HEK293 (cell line): ENCODE results near the gene HYDIN.

ENCODE experiments used
- CTCF ChIA-PET: fragments of 350-600 bp; formaldehyde crosslinking; extraction: SDS; loops from one replicate; lab custom pipeline; 2021; ENCODE audit warnings: antibody characterized with exemption; lab: Yijun Ruan, JAX
- POLR2A ChIA-PET: fragments of 300-600 bp; formaldehyde crosslinking; extraction: SDS; loops from one replicate; lab custom pipeline; 2020; ENCODE audit warnings: antibody characterized with exemption, inconsistent platforms; lab: Yijun Ruan, JAX
- H3K27ac ChIP-seq: fragments of 200-500 bp; sonication (Bioruptor generic); 2 replicates; pipeline ENCODE4 v1.5.1; 2014; ENCODE audit warnings: low read depth, low read length, control low read depth, inconsistent platforms; ENCODE audit errors: extremely low read depth
- H3K36me3 ChIP-seq, 2 experiments: fragments of 200-500 bp in 1 of 2; sonication (Bioruptor generic) in 1 of 2; 1 replicate in 1 of 2; 2 replicates in 1 of 2; pipeline ENCODE4 v1.5.1; 2014 to 2017; ENCODE audit warnings: inconsistent platforms in 2 of 2, low read length in 2 of 2; ENCODE audit not compliant: control insufficient read depth in 2 of 2, insufficient read depth in 1 of 2
- H3K4me1 ChIP-seq: fragments of 200-500 bp; sonication (Bioruptor generic); 2 replicates; pipeline ENCODE4 v1.5.1; 2014; ENCODE audit warnings: mild to moderate bottlenecking, low read length, inconsistent platforms; ENCODE audit not compliant: control insufficient read depth, insufficient read depth
- H3K4me3 ChIP-seq: 2 replicates; pipeline ENCODE4 v1.5.1; 2011; ENCODE audit warnings: low read depth, mild to moderate bottlenecking, control low read depth, low read length, moderate library complexity
- H3K9me3 ChIP-seq: fragments of 200-500 bp; sonication (Bioruptor generic); 2 replicates; pipeline ENCODE4 v1.5.1; 2014; ENCODE audit warnings: low read depth, low read length, inconsistent platforms; ENCODE audit not compliant: control insufficient read depth, insufficient read depth
- ATF2 ChIP-seq: fragments of 450-650 bp; formaldehyde crosslinking; IDR thresholded peaks from 2 replicates; pipeline ENCODE4 v1.5.1; 2016; ENCODE audit warnings: missing biosample characterization, missing genetic modification characterization, low read depth
- BCL11A ChIP-seq: fragments of 450-650 bp; formaldehyde crosslinking; IDR thresholded peaks from 2 replicates; pipeline ENCODE4 v1.5.1; 2016; ENCODE audit warnings: low read depth, missing biosample characterization, missing genetic modification characterization
- ELK4 ChIP-seq: IDR thresholded peaks from 2 replicates; pipeline ENCODE4 v1.6.1; 2011; ENCODE audit warnings: mild to moderate bottlenecking, low read depth, low read length, borderline replicate concordance
- KLF8 ChIP-seq: fragments of 450-650 bp; formaldehyde crosslinking; IDR thresholded peaks from 2 replicates; pipeline ENCODE4 v1.5.1; 2016; ENCODE audit warnings: missing biosample characterization, missing genetic modification characterization
- MZF1 ChIP-seq: fragments of 450-650 bp; formaldehyde crosslinking; IDR thresholded peaks from 2 replicates; pipeline ENCODE4 v1.5.1; 2017; ENCODE audit warnings: missing biosample characterization, missing genetic modification characterization, borderline replicate concordance
- YY2 ChIP-seq: fragments of 450-650 bp; formaldehyde crosslinking; IDR thresholded peaks from 2 replicates; pipeline ENCODE4 v1.5.1; 2016; ENCODE audit warnings: missing biosample characterization, missing genetic modification characterization
- ZNF10 ChIP-seq: fragments of 450-650 bp; formaldehyde crosslinking; IDR thresholded peaks from 2 replicates; pipeline ENCODE4 v1.5.1; 2017; ENCODE audit warnings: missing biosample characterization, missing genetic modification characterization
- ZNF175 ChIP-seq: fragments of 450-650 bp; formaldehyde crosslinking; IDR thresholded peaks from 2 replicates; pipeline ENCODE4 v1.5.1; 2016; ENCODE audit warnings: missing biosample characterization, missing genetic modification characterization
- ZNF19 ChIP-seq: fragments of 450-650 bp; formaldehyde crosslinking; IDR thresholded peaks from 2 replicates; pipeline ENCODE4; 2016; ENCODE audit warnings: missing biosample characterization, missing genetic modification characterization, low read depth
- ZNF26 ChIP-seq: fragments of 450-650 bp; formaldehyde crosslinking; IDR thresholded peaks from 2 replicates; pipeline ENCODE4 v1.5.1; 2016; ENCODE audit warnings: missing biosample characterization, missing genetic modification characterization
- ZNF341 ChIP-seq: fragments of 450-650 bp; formaldehyde crosslinking; IDR thresholded peaks from 2 replicates; pipeline ENCODE4; 2016; ENCODE audit warnings: low read depth, missing biosample characterization, missing genetic modification characterization
- ZNF37A ChIP-seq: fragments of 450-650 bp; IDR thresholded peaks from 2 replicates; pipeline ENCODE4 v1.5.1; 2018; ENCODE audit warnings: missing biosample characterization, missing genetic modification characterization
- ZNF394 ChIP-seq: fragments of 450-650 bp; formaldehyde crosslinking; IDR thresholded peaks from 2 replicates; pipeline ENCODE4 v1.5.1; 2016; ENCODE audit warnings: missing biosample characterization, missing genetic modification characterization, mild to moderate bottlenecking, moderate library complexity, borderline replicate concordance
- ZNF433 ChIP-seq: fragments of 450-650 bp; formaldehyde crosslinking; IDR thresholded peaks from 2 replicates; pipeline ENCODE4 v1.5.1; 2016; ENCODE audit warnings: missing biosample characterization, missing genetic modification characterization, low read depth
- ZNF529 ChIP-seq: fragments of 450-650 bp; formaldehyde crosslinking; IDR thresholded peaks from 2 replicates; pipeline ENCODE4 v1.5.1; 2017; ENCODE audit warnings: missing genetic modification characterization, missing biosample characterization; ENCODE audit not compliant: insufficient replicate concordance
- ZNF580 ChIP-seq: fragments of 450-650 bp; formaldehyde crosslinking; IDR thresholded peaks from 2 replicates; pipeline ENCODE4 v1.5.1; 2016; ENCODE audit warnings: missing biosample characterization, missing genetic modification characterization
- ZNF670 ChIP-seq: fragments of 450-650 bp; formaldehyde crosslinking; IDR thresholded peaks from 2 replicates; pipeline ENCODE4 v1.5.1; 2016; ENCODE audit warnings: missing biosample characterization, missing genetic modification characterization, low read depth
- ZNF677 ChIP-seq: fragments of 450-650 bp; IDR thresholded peaks from 2 replicates; pipeline ENCODE4 v1.5.0; 2018; ENCODE audit warnings: missing biosample characterization, mild to moderate bottlenecking, missing genetic modification characterization, moderate library complexity
- ZNF704 ChIP-seq: fragments of 450-650 bp; formaldehyde crosslinking; IDR thresholded peaks from 2 replicates; pipeline ENCODE4 v1.5.1; 2016; ENCODE audit warnings: missing biosample characterization, missing genetic modification characterization
- ZNF76 ChIP-seq: fragments of 450-650 bp; formaldehyde crosslinking; IDR thresholded peaks from 2 replicates; pipeline ENCODE4; 2016; ENCODE audit warnings: low read depth, missing biosample characterization, missing genetic modification characterization, borderline replicate concordance
- ZNF785 ChIP-seq: fragments of 450-650 bp; formaldehyde crosslinking; IDR thresholded peaks from 2 replicates; pipeline ENCODE4 v1.5.1; 2016; ENCODE audit warnings: missing biosample characterization, missing genetic modification characterization
- ZNF843 ChIP-seq: fragments of 450-650 bp; formaldehyde crosslinking; IDR thresholded peaks from 2 replicates; pipeline ENCODE4 v1.5.1; 2016; ENCODE audit warnings: missing biosample characterization, missing genetic modification characterization

The HYDIN gene

GRCh38 chr16:70777496-70777895, 453.0 kb downstream of the HYDIN start:
- TF ChIP-seq ZNF37A (tag by site-specific recombination) (no peak), ZNF785 (tag by site-specific recombination) (no peak), ZNF26 (tag by site-specific recombination) (no peak), ELK4 (no peak), ZNF19 (no peak), ZNF670 (tag by site-specific recombination) (no peak)
- no peaks in the 10 kb centered on the region for H3K9me3 ChIP-seq
- peaks cover 4 to 45% of the 10 kb centered on the region in 2 experiments; a peak in 2 of 3 replicates for H3K36me3 ChIP-seq
- CTCF ChIA-PET, result no interaction called here
- H3K4me1 ChIP-seq, result no peaks in the 10 kb centered on the region
- no peak overlapping the region for H3K27ac ChIP-seq
- no peak overlapping the region for H3K4me3 ChIP-seq
- POLR2A ChIA-PET, result interaction anchor here (1.9 kb wide), 1 partner anchor 24 kb away, joined by 7 read pairs; the partner anchor contains the start of gene VAC14

GRCh38 chr16:70775399-70775798, 455.1 kb downstream of the HYDIN start:
- POLR2A ChIA-PET, result no interaction called here
- Histone ChIP-seq H3K9me3 (no peaks in the 10 kb centered on the region), H3K4me1 (no peaks in the 10 kb centered on the region), H3K27ac (no peak overlapping the region), H3K36me3 (peaks cover 4 to 36% of the 10 kb centered on the region in 2 experiments; a peak in 2 of 3 replicates), H3K4me3 (no peak overlapping the region)
- CTCF ChIA-PET, result interaction anchor here (0.6 to 1.0 kb wide), 2 partner anchors 124 to 583 kb away, joined by 4 read pairs; no protein-coding TSS in a partner anchor
- TF ChIP-seq ZNF529 (tag by site-specific recombination) (no peak), KLF8 (tag by site-specific recombination) (no peak)

- Histone ChIP-seq H3K9me3 (no peaks in the 10 kb centered on the region), H3K4me1 (no peaks in the 10 kb centered on the region), H3K27ac (no peak overlapping the region), H3K36me3 (peaks cover 4 to 40% of the 10 kb centered on the region in 2 experiments; a peak in 2 of 3 replicates), H3K4me3 (no peak overlapping the region)
- POLR2A ChIA-PET, result no interaction called here
- CTCF ChIA-PET, result interaction anchor here (0.7 kb wide), 1 partner anchor 71 kb away, joined by 3 read pairs; no protein-coding TSS in a partner anchor
- no peak for TF ChIP-seq ZNF580 (tag by site-specific recombination)
- no peak for TF ChIP-seq ZNF704 (tag by site-specific recombination)
- TF ChIP-seq ZNF433 (tag by site-specific recombination), result no peak
- TF ChIP-seq ZNF76 (tag by site-specific recombination), result no peak
- no peak for TF ChIP-seq ZNF175 (tag by site-specific recombination)
- TF ChIP-seq YY2, result no peak
- TF ChIP-seq BCL11A (tag by site-specific recombination), result no peak
- no peak for TF ChIP-seq ATF2
- no peak for TF ChIP-seq ZNF677 (tag by site-specific recombination)
- TF ChIP-seq ZNF10, result no peak
- no peak for TF ChIP-seq ZNF843
- no peak for TF ChIP-seq ZNF394 (tag by site-specific recombination)
- no peak for TF ChIP-seq MZF1 (tag by site-specific recombination)
- TF ChIP-seq ZNF341 (tag by site-specific recombination), result no peak
These were observed 456.3 kb downstream of the HYDIN start for GRCh38 chr16:70774261-70774660.
